GM19324 (cell line): ENCODE measurements around the gene STK24.
"Not testable (repeated sequence)": the region's sequence is repeated elsewhere in the genome, so short reads cannot be mapped to it uniquely, and the experiment has no call there.

Source experiments
- ATAC-seq: cut with Tn5 transposase; IDR thresholded peaks from one replicate; pipeline ENCODE4 v1.9.1; 2021; ENCODE audit warnings: mild to moderate bottlenecking, moderate library complexity; ENCODE audit not compliant: unreplicated experiment, low FRiP score

The STK24 gene

DNA sequence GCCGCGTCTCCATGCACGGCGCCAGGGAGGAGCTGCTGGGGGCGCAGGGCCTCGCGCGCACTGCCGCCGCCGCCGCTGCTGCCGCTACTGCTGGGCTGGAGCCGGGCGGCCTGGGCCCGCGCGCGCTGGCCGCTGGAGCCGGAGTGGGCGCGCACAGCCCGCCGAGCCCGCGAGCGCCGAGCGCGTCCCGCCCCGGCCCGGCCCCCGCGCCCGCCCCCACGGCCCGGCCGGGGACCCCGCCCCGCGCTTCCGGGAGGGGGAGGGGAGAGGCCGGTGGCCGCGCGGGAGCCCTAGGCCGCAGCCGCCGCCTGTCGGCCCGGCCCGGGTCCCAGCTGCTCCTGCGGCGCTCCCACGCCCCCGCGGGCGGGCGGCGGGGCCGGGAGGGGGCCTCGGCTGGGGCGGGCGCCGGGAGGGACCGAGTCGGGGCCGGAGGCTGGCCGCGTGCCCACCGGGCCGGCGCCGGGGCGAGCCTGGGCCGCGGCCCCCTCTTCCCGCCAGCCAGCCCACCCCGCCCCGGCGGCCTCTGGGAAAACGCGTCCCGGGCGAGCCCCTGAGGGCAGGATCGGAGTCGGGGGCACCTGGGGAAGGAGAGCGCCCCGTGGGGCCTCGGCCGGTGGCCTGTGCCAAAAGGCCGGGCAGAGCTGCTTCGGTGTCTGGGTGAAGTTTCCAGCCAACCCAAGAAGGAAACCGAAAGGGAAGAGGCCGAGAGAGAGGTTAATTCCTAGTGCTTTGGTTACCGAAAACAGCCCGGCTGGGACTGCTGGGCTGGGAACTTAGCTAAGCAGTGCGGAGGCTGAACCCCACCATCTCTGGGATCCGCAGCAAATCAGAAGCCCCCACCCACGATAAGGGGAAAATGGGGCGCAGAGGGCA lies at the start of gene STK24:
STK24 (minus strand) TSS at position 145 of the 873 bp plus-strand sequence. CDS start 321 bp downstream, outside the sequence.
- peak; percentile 71 for ATAC-seq

- no peak for ATAC-seq
Measured at GRCh38 chr13:98626298-98626935, 49.5 kb upstream of the STK24 start.

DNA sequence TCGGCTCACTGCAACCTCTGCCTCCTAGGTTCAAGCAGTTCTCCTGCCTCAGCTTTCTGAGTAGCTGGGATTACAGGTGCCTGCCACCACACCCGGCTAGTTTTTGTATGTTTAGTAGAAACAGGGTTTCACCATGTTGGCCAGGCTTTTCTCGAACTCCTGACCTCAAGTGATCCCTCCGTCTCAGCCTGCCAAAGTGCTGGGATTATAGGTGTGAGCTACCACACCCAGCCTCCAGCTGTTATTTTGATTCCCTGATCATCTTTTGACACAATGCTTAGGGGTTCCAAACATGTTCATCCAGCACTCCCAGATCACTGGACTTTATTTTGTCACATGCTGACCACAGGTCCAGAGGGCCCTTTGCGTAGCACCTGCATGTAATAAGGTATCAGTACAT lies 47.7 kb upstream of the STK24 start:
- not testable (repeated sequence) for ATAC-seq

GRCh38 chr13:98622931-98623331 lies 46.0 kb upstream of the STK24 start:
- ATAC-seq, result no peak

GRCh38 chr13:98619556-98619955 lies 42.6 kb upstream of the STK24 start:
- ATAC-seq, result no peak

GRCh38 chr13:98615595-98615994 lies 38.7 kb upstream of the STK24 start:
- ATAC-seq, result not testable (repeated sequence)

DNA sequence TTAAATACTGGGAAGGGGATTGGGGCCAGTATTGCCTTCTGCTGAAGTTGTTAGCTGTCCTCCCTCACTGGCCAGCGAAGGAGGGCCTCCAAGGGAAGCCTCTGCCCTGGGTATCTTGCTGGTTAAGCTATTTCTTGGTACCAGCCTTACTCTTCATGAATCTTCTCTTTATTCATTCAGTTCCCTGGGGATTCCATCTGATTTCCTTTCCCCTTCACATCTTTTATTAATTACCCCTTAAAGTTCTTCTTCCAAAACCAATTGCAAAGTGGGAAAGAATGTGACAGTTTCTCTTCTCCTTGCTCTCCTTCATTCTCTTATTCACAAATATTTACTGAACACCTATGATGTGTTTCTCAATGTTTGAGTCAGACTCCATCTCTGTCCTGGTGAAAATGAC lies 36.7 kb upstream of the STK24 start:
- ATAC-seq, result no peak

DNA sequence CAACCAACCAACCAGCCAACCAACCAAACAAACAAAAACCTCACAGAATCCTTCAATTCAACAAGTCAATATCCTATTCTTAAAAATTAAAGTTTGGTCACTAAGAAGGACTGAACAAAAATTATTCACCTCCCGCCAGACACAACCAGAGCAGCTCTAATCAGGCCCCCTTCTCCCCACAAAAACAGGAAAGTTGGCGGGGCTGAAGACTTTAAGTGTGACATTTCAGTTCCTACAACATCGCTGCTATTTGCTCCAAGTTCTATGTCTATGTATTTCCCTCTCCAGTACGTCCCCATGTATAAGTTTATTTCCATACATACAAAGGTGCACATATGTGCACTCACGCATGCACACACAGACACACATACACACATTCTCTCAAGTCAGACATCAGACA lies 32.8 kb upstream of the STK24 start:
- ATAC-seq, result no peak

DNA sequence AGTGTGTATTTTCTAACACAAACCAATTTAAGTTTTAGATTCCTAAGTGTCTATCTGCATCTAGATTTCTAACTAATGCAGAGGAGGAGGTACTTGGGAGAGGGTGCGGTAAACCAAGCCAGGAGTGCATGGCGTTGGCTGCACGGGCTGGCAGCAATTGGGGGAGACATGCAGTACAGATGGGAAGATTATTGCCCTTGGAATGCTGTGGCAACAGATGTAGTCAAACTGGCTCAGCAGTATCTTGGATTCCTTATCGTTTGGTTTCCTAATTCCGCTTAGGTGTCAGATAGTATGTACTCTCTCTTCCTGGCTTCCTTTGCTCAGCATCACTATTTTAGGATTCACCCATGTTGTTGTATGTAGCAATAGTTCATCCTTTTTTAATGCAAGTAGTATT lies 29.4 kb upstream of the STK24 start:
- no peak for ATAC-seq

GRCh38 chr13:98599502-98600328 lies 22.8 kb upstream of the STK24 start:
- no peak for ATAC-seq

DNA sequence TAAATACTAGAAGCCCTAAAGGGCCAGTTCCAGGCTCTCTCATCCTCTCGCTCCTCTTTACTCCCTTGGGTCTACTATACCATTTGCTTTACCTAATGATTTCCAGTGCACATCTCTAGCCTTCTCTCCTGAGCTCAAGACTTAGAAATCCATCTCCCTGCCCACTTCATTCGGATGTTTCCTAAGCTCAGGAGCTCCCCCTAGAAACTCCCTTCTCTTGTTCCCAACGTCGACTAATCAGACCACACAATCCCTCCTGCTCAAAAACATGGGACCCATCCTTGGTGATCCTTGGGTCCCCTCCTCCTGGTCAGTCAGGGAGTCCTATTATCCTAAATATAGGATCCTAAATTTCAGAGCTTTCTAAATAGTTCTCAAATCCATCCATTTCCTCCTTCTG lies 21.1 kb upstream of the STK24 start:
- no peak for ATAC-seq

- ATAC-seq, result no peak
Measured at GRCh38 chr13:98595134-98595533, 18.2 kb upstream of the STK24 start.

DNA sequence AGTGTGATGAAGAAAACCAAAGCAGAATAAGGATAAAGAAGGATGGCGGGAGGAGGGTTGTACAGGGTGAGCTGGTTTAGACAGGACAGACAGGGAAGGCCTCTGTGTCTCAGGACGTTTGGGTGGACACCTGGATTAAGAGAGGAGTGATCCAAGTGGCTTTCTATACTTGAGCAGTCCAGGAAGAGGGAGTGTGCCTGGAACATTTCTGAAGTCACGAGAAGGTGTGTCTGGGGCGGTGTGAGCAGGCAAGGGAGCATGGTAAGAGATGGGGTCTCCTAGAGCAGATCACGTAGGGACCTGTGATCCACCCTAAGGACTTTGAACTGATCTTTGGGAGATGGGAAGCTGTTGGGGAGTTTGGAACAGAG lies 15.4 kb upstream of the STK24 start:
- ATAC-seq, result no peak

DNA sequence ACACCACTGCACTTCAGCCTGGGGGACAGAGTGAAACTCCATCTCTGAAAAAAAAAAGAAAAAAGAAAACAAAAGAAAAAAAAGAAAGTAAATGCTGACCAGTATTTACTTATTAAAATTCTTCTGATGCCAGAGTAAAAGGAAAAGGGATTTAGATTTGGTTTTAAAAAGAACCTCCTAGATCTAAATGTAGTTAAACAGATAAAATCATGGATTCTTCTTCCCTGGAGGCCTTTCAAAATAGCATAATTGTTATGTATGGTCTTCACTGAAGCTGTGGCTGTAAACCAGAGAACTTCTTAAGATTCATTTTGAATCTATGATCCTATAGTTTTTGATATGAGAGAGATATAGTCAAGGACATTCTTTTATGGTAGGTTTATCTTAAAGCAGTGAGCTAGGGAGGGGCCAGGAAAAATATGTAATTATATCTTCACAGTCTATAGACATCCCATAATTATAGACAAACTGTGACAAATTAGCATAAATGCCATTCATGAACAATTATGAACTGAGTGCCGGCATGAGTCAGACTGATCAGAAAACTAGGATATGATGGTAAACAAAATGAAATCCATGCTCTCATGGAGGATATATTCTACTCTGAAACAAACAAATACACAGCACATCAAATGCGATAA lies 14.9 kb upstream of the STK24 start:
- ATAC-seq, result no peak

DNA sequence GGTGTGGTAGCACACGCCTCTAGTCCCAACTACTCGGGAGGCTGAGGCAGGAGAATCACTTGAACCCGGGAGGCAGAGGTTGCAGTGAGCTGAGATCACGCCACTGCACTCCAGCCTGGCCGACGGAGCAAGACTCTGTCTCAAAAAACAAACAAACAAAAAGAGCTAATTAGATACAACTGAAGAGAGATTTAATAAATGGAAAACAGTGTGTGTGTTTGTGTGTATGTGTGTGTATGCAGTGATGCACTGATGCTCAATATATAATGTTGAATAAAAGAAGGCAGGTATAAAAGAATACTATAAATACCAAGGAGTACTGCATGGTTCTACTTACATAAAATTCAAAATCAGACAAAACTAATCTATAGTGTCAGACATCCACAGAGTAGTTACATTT lies 13.6 kb upstream of the STK24 start:
- ATAC-seq, result not testable (repeated sequence)

DNA sequence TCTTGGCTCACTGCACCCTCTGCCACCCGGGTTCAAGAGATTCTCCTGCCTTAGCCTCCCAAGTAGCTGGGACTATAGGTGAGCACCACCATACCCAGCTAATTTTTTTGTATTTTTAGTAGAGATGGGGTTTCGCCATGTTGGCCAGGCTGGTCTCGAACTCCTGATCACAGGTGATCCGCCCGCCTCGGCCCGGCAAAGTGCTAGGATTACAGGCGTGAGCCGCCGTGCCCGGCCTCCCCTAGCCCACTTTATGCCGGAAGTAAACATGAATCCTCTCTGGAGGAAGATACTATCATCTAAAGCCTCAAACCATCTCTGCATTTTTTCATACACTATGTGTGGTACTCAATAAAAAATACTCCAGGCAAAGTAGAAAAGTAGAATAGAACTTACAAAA lies 12.6 kb upstream of the STK24 start:
- ATAC-seq, result not testable (repeated sequence)

DNA sequence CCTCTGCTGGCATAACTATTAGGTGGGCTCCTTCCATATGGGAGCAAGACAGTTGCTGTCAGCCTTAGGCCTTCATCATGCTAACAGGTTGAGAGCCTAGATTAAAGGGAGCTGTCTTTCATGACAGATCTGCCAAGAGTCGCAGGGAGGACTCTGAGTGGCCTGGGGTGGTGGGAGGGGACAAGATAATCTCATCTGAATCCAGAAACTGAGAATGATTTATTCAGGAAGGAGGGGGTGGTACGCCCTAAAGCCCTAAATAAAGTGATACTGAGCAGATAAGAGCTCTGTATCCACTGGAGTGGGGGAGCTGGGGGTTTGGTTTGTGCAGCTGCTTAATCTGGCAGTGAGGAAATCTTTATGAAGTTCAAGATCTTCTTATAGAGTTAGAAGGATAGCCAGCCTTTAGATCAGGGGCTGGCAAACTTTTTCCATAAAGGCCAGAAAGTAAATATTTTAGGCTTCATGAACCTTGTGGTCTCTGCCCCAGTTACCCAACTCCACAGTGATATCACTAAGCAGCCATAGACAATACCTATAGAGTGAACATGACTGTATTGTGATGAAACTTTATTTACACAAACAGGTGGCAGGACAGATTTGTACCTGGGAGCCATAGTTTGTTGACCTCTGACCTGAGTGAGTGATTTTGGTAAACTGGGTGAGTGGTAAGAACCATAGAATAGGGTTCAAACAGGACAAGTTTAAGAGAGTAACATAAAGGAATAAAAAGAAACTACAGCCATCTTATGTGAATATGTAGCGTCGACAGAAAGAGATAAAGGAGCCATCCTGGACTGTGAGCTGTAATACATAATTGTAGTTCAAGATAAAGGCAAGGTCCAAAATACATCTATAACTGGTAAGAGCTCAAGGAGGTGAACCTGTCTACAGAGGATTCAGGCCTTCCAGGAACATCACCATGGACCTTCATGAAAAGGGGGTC lies 9.8 kb upstream of the STK24 start:
- ATAC-seq, result no peak

DNA sequence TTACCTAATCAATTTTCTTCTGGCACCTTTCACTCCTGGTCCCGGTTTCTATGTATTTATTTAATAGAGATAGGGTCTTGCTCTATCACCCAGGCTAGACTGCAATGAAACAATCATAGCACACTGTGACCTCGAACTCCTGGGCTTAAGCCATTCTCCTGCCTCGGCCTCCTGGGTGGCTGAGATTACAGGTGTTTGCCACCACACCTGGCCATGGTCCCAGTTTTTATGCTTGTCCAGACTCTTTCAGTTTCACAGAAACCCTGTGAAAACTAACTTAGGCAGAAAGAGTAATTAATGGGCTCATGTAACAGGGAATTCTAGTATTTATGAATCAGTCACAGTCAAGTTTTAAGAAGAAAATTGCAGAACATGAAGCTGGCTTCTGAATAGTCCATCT lies 9.0 kb upstream of the STK24 start:
- ATAC-seq, result no peak

DNA sequence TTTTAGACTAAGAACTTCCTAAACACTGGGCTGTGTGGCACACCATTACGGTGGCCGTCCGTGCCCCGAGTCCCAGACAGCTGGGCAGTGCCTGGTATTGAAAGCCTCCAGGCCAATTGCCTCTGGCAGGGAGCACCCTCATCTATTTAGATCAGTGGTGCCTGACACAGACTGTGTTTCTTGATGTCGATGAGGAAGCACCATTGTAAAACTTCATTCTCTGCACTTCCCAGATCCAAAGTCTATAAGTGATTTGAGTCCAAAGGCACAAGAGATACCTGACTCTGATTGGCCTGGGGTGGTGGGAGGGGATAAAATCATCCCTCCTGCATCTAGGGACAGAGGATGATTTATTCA lies 8.5 kb upstream of the STK24 start:
- no peak for ATAC-seq
